Astrocyte of the spinal cord (primary cell): Measurements from ENCODE around the gene PCLO.
A peak's percentile ranks its signal among the peaks of the same experiment; 100 is the strongest.

Experiments used
- DNase-seq: peaks from one replicate; pipeline ENCODE4 v3.0.0; 2011; ENCODE audit warnings: low read depth, low spot score
- H3K4me3 ChIP-seq: 2 replicates; pipeline ENCODE4 v1.5.1; 2011; ENCODE audit warnings: low read depth, mild to moderate bottlenecking, low read length, moderate library complexity
- in situ Hi-C: cut with HindIII; loops from 2 replicates; pipeline ENCODE4 v1.10.0; 2017; ENCODE audit warnings: low sequenced_read_pairs
- TF ChIP-seq, protein P1 (sequence below): IDR thresholded peaks from 2 replicates; pipeline ENCODE4 v1.5.1; 2012; ENCODE audit warnings: low read depth, mild to moderate bottlenecking, low read length, inconsistent platforms

The PCLO gene

DNA sequence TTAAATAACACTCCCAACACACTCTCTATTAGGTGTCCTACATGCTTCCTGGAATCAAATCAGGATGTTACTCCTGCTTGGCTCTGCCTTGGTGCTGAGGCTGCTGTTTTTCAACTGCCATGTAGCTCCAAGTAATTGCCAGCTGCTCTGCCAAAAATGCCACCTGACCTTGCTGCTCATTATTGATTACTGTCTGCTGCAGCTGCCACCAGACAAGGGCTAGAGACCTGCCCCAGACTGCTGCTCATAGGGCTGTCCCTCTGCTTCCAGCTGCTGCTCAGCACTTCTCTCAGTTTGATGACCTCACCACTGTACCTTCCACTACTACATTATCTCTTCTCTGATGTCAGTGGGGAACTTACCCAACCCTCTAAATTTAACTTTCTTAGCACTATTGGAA lies 102.5 kb downstream of the PCLO start:
- in situ Hi-C loops: no loop called here
- H3K4me3 ChIP-seq: no peak overlapping the region
- DNase-seq: no peak
- TF ChIP-seq, protein P1, sequence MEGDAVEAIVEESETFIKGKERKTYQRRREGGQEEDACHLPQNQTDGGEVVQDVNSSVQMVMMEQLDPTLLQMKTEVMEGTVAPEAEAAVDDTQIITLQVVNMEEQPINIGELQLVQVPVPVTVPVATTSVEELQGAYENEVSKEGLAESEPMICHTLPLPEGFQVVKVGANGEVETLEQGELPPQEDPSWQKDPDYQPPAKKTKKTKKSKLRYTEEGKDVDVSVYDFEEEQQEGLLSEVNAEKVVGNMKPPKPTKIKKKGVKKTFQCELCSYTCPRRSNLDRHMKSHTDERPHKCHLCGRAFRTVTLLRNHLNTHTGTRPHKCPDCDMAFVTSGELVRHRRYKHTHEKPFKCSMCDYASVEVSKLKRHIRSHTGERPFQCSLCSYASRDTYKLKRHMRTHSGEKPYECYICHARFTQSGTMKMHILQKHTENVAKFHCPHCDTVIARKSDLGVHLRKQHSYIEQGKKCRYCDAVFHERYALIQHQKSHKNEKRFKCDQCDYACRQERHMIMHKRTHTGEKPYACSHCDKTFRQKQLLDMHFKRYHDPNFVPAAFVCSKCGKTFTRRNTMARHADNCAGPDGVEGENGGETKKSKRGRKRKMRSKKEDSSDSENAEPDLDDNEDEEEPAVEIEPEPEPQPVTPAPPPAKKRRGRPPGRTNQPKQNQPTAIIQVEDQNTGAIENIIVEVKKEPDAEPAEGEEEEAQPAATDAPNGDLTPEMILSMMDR: no peak

DNA sequence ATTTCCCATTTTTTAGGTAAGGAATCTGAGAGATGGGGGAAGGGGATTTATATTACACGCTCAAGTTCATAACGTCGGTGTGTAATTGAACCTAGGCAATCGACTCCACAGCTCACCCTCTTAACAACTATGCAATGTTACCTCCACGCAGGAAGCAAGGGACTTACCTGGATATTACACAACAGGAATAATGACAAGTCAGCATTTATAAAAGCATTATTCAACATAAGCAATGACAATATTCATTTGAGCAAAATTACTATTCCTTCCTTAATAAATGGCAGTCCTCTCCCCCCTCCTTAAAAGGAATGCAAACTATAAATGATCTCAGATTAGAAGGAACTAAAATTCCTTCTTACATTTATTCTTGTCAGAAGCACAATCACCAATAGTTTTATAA lies 104.0 kb downstream of the PCLO start:
- in situ Hi-C loops: no loop called here
- no peak for DNase-seq
- TF ChIP-seq, protein P1: no peak

DNA sequence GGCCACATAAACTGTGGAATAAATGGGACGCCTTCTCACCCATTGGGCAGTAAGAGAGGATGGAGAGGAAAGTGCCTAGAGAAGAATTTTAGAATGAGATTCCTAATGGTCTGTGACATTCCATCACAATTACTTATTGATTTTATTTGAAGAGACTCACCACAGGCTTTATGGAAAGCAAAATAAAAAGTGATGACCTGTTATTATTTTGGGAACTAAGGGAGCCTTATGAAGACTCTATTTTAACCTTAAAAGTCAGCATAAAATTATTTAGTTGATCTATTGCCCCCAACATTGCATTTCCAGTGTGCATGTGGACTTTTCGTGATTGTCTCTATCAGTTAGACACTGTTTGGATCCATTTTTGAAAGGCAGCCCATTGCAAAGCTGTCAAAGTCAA lies 107.5 kb downstream of the PCLO start:
- in situ Hi-C loops: no loop called here
- DNase-seq: no peak
- TF ChIP-seq, protein P1: no peak

More for the DNA sequence above, 104.0 kb downstream of the PCLO start:
- no peak overlapping the region for H3K4me3 ChIP-seq

DNA sequence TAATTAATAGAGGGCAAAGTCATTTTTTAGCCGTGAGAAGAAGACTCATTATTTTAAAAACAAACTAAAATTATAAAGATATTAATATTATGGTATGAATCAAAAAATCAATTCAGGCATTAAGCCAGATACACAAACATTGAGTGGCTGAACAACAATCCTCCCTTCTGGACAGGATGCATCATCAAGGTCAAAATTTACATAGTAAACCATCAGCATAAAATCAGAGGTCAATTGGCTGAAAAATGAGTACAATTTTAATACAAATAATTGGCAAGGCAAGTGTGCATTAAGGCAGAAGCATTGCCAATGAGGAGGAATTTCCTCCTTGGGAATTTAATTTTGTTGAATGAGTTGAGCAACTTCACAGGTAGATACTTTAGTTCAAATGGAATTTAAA lies 108.2 kb downstream of the PCLO start:
- no peak for DNase-seq
- no peak overlapping the region for H3K4me3 ChIP-seq
- in situ Hi-C loops: no loop called here
- TF ChIP-seq, protein P1: no peak

More for the DNA sequence above, 107.5 kb downstream of the PCLO start:
- no peak overlapping the region for H3K4me3 ChIP-seq

DNA sequence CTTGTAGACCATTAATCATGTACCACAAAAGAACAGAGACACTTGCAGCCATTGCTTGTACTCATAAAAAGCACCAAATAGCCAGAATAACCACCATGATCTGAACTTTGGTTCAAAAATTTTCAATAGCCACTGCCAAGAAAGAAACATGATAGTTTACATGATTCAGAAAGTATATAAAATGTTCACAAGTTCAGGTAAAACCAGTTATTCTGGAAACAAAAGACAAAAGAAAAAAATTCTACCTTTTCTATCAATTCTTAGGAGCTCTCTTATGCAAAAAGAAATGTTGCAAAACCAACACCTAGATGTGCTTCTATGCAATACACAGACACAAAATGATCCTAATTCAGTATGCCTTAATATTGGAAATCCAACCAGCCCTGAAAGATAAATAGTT lies 108.7 kb downstream of the PCLO start:
- no peak overlapping the region for H3K4me3 ChIP-seq
- TF ChIP-seq, protein P1: no peak
- in situ Hi-C loops: no loop called here
- DNase-seq: no peak

DNA sequence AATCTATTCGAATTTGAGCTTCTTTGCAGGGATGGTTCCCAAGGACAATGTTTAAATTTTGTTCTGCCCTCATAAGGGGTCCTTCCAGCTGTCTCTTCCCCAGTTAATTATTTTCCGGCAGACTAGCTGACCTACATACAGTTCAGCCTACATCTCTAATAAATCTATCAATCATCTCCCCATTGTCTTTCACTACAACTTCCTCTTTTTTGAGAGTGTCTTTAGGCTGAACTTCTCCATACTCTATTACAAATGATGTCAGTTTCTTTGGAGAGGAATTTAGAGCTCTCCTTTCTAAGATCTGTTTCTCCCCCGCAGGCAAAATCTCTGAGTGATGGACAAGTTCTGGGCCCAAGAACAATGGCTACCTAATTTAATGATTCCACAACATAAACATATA lies 122.2 kb downstream of the PCLO start:
- H3K4me3 ChIP-seq: no peak overlapping the region
- TF ChIP-seq, protein P1: no peak
- in situ Hi-C loops: no loop called here
- no peak for DNase-seq

DNA sequence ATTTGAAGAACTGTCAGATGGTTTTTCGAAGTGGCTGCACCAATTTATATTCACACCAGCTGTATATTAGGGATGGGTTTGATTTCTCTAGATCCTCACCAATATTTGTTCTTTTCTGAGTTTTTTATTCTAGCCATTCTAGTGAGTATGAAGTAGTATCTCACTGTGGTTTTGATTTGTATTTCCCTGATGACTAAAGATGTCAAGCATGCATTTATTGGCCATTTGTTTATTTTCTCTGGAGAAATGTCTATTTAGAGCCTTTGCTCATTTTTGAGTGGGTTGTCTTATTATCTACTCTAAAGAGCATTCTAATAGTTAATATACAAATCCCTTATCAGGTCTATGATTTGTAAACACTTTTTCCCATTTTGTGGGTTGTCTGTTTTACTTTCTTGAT lies 123.9 kb downstream of the PCLO start:
- no peak overlapping the region for H3K4me3 ChIP-seq
- TF ChIP-seq, protein P1: no peak
- peak; percentile 22 for DNase-seq
- in situ Hi-C loops: no loop called here
